Measurements from ENCODE around the gene THAP12.
A peak's percentile ranks its signal among the peaks of the same experiment; 100 is the strongest.

THAP12 gene

DNA sequence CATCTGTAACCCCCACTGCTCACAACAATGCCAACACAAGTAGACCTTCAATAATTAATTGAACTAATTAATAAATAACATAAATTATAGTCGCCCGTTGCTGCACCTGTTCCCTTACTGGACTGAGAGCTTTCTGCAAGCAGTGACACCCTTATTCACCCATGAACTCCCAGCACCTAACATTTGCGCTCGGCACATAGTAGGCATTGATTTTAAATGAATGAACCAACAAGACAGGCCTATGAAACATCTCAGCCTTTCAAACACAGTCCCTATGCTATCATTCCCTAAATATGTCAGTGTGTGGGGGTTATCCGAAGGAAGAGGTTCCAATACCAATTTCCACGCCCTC lies 1.1 kb downstream of the THAP12 start:
- DNase-seq = peak in 1 of 3 experiments; percentile 62

DNA sequence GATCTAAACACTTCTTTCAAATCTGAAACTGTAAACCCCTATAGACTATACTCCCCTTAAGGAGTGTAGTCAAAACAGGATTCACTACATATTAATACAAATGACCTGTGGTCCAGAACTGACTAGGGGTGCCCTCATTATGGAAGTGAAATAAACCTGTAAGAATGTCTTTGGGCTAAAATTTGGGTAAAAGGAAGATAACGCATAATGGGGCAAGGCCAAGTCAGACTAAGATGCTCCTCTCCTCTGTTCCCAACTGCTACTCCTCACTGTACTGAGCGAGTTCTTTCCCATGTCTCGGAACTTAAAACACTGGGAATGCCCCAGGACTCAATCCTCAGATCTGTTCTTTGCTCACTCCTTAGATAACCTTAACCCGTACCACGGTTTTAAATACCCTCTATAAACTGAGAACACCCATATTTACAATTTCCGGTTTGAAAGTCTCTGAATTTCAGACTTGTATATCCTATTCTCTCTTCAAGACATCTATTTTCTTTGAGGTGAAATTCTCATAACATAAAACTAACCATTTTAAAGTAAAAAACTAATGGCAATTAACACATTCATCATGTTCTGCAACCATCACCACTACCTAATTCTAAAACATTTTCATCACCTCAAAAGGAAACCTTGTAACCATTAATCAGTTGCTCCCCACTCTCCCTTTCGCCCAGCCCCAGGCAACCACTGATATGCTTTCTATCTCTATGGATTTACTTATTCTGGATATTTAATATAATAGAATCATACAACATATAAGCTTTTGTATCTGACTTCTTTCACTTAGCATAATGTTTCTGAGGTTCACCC lies 4.0 kb downstream of the THAP12 start:
- DNase-seq = no peak

GRCh38 chr11:76371170-76371569 lies 9.8 kb downstream of the THAP12 start:
- DNase-seq = no peak

DNA sequence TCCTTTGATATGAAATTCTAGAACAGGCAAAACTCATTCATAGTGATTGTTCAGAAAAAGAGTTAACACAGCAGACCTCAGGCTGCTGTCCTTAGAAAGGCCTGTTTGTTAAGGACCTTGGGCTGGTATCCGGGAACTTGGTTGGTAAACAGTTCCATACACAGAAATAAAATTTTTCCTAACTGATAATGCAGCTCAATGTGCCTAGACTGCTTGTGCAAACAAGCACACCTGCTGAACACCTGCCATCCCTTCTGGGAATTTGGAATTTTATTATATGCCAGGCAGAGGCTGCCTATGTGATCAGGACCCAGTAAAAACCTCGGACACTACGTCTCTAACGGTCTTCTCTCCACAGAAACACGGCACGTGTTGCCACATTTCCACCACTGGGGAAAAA lies 11.5 kb downstream of the THAP12 start:
- DNase-seq = peak in 1 of 3 experiments; percentile 36

GRCh38 chr11:76368490-76368889 lies 12.4 kb downstream of the THAP12 start:
- no peak for DNase-seq

GRCh38 chr11:76365038-76365679 lies 15.8 kb downstream of the THAP12 start:
- no peak for DNase-seq

DNA sequence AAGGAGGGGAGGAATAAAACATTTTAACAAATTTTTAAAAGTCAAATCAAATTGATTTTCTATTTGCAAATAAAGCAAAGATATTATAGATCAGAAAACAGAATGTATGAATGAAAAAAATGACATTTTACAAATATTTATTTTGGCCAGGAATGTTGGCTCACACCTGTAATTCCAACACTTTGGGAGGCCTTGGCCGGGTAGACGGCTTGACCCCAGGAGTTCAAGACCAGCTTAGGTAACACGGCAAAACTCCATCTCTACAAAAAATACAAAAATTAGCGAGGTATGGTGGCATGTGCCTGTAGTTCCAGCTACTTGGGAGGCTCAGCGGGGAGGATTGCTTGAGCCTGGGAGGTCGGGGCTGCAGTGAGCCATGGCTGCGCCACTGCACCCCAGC lies 18.2 kb downstream of the THAP12 start:
- no peak for DNase-seq

- DNase-seq = no peak
Measured at GRCh38 chr11:76361776-76362175, 19.2 kb downstream of the THAP12 start.

DNA sequence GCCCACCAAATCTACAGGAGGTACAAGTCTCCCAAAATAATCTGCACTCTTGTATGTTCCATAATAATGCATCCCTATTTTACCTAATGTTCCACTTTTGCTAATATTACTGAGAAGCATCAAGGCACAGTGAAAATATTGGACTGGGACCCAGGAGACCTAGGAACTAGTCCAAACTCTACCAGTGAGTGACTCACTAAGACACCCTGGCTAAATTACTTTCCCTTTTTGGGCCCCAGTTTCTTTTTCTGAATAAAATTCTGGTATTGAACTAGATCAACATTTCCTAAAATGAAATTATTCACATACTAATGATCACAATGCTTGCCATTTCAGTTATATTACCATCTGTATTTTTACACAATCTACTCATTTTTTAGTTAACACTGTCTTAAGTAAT lies 19.6 kb downstream of the THAP12 start:
- DNase-seq = no peak

- DNase-seq = no peak
Measured at GRCh38 chr11:76355172-76355571, 25.8 kb downstream of the THAP12 start.

DNA sequence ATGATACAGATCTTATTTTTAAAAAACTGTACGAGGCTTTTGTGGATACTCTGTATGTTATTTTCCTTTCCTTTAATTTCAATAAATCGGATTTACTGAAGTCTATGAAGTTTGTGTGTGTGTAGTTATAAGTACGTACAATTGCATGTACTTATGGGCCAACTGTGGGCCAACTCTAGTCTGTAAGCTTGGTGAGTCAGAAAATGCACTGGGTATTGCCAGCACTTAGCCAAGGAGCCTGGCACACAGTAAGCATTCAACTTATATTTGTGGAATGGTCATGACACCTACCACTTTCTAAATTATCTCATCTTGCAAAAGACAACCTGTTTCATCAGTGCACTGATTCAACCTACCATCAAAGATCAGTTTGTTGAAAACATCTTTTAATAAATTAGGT lies 32.6 kb downstream of the THAP12 start:
- no peak for DNase-seq

GRCh38 chr11:76347466-76347865 lies 33.5 kb downstream of the THAP12 start:
- DNase-seq = peak in 1 of 3 experiments; percentile 52

- DNase-seq = no peak
Measured at GRCh38 chr11:76339221-76339620, 41.7 kb downstream of the THAP12 start.

DNA sequence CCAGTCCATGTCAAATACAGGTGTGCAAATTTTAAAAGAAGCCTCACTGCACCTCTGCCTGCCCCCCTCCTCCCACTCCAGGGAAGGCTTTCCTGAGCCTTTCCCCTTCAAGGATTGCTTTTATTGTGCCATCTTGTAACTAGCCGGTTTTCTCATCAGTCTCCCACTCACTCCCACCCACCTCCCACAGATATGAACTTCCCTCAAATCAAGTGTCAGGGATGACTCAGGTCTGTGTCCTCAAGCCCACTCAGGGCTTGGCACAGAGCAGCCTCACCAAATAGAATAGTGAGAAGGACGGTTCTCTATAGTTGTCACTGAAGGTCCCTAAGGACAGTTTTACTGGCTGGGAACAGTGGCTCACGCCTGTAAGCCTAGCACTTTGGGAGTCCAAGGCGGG lies 43.0 kb downstream of the THAP12 start:
- no peak for DNase-seq

- DNase-seq = no peak
Measured at GRCh38 chr11:76337469-76337868, 43.5 kb downstream of the THAP12 start.

DNA sequence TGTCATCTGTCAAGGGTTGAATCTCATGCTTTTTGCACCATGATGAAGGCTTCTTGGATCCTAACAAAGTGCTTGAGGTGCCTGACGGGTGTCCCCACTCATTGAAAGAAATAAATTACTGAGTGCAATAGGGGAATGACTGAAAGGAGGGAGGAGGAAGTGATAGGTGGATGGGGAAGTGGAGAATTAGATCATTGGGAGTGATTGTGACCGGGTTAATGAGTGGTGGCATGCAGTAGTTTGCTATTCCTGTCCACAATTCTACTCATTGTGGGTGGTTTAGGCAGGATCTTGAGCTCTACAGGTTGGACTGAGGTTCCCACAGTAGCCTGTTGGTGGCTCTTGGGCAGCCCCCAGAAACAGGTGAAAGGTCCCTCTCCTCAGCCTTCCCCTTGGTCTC lies 44.3 kb downstream of the THAP12 start:
- no peak for DNase-seq

DNA sequence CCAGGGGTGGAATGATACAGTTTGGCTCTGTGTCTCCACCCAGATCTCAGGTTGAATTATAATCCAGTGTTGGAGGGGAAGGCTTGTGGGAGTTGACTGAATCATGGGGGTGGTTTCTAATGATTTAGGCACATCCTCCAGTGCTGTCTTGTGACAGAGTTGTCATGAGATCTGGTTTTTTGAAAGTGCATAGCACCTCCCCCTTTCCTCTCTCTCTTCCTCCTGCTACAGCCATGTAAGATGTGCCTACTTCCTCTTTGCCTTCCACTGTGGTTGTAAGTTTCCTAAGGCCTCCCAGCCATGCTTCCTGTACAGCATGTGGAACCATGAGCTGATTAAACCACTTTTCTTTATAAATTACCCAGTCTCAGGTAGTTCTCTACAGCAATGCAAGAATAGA lies 45.1 kb downstream of the THAP12 start:
- no peak for DNase-seq

DNA sequence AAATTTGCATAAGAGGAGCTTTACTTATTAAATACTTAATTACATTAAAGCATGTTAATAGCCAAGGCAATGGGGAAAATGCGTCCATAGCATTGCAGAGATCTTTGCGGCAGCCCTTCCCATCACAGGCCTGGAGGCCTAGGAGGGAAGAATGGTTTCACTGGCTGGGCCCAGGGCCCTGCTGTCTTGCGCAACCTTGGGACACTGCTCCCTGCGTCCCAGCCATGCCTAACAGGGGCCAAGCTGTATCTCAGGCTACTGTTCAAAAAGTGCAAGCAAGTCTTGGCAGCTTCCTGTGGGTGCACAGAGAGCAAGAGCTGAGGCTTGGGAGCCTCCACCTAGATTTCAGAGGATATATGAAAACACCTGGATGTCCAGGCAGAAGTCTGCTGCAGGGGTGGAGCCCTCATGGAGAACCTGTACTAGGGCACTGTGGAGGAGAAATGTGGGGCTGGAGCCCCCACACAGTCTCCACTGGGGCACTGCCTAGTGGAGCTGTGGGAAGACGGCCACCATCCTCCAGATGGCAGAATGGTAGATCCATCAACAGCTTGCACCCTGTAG lies 46.0 kb downstream of the THAP12 start:
- no peak for DNase-seq

GRCh38 chr11:76330651-76331050 lies 50.3 kb downstream of the THAP12 start:
- DNase-seq = no peak

DNA sequence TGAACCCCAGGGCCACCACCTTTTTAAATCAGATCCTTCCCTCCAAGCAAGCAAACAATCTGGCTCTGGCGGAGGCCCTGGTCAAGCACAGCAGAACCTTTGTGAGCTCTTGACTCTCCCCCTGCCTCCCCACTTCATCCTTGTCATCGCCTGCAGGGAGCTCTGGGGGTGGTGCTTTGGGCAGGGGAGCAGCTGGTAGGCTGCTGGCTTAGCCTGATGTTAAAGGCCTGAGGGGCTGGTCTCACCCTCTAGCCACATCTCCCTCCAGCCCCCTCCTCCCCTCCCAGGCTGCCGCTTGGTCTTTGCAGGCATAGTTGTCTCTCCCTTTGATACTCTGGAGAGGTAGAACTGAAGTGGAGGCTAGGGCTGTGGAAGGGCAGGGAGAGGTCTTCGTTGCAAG lies 50.9 kb downstream of the THAP12 start:
- peak in 1 of 3 experiments; percentile 27 for DNase-seq

- no peak for DNase-seq
Measured at GRCh38 chr11:76329084-76329648, 51.8 kb downstream of the THAP12 start.

GRCh38 chr11:76327756-76328388 lies 53.1 kb downstream of the THAP12 start:
- no peak for DNase-seq

GRCh38 chr11:76327202-76327601 lies 53.7 kb downstream of the THAP12 start:
- DNase-seq = no peak

DNA sequence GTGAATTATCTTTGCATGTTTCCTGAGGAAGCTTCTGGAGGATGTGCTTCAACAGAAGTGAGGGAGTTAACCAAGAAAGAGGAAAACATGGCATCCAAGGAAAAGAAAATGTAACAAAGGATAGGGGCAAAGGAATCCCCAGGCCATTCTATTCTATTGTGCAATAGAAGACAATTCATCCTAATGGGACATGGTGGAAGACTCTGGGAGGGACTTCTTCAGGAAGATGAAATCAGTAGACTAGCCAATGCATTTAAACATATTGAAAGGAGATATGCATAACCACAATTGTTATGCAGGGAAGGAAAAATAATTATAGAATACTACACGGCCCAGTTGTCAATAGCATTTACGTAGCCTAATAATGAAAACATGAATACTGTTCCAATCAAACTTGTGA lies 55.7 kb downstream of the THAP12 start:
- no peak for DNase-seq
